GM19238 (cell line): Measurements from ENCODE around the gene VGF.
A peak's percentile ranks its signal among the peaks of the same experiment; 100 is the strongest.
"Not testable (repeated sequence)": the region's sequence is repeated elsewhere in the genome, so short reads cannot be mapped to it uniquely, and the experiment has no call there.

Experiments
- DNase-seq: peaks from one replicate; pipeline ENCODE4 v3.0.0; 2011; ENCODE audit warnings: low spot score; ENCODE audit not compliant: insufficient read length

VGF gene

GRCh38 chr7:101165075-101165957, at the start of gene VGF:
Gene VGF, minus strand, starts transcription at chr7:101165569. Its CDS starts 726 bp downstream, at chr7:101164843.
- peak; percentile 90 for DNase-seq

- no peak for DNase-seq
These were observed 46.6 kb upstream of the VGF start for GRCh38 chr7:101212014-101212413.

- no peak for DNase-seq
These were observed 46.1 kb upstream of the VGF start for GRCh38 chr7:101211501-101211900.

GRCh38 chr7:101210143-101210542, 44.8 kb upstream of the VGF start:
- DNase-seq = no peak

- no peak for DNase-seq
These were observed 43.4 kb upstream of the VGF start for GRCh38 chr7:101208794-101209193.

GRCh38 chr7:101207459-101207858, 42.1 kb upstream of the VGF start:
- no peak for DNase-seq

- DNase-seq = no peak
These were observed 41.3 kb upstream of the VGF start for GRCh38 chr7:101206665-101207042.

GRCh38 chr7:101205901-101206664, 40.7 kb upstream of the VGF start:
- DNase-seq = no peak

- not testable (repeated sequence) for DNase-seq
These were observed 38.7 kb upstream of the VGF start for GRCh38 chr7:101203740-101204738.

GRCh38 chr7:101202603-101202918, 37.2 kb upstream of the VGF start:
- no peak for DNase-seq

- no peak for DNase-seq
These were observed 36.6 kb upstream of the VGF start for GRCh38 chr7:101201695-101202602.

GRCh38 chr7:101200862-101201599, 35.7 kb upstream of the VGF start, which contains the start of gene MOGAT3:
Gene MOGAT3, minus strand, starts transcription at chr7:101201036. Its CDS starts 182 bp downstream, at chr7:101200854.
- DNase-seq = no peak

- DNase-seq = no peak
These were observed 35.1 kb upstream of the VGF start for GRCh38 chr7:101200504-101200861.

GRCh38 chr7:101199522-101199921, 34.2 kb upstream of the VGF start:
- not testable (repeated sequence) for DNase-seq

GRCh38 chr7:101198476-101198875, 33.1 kb upstream of the VGF start:
- no peak for DNase-seq

GRCh38 chr7:101197991-101198390, 32.6 kb upstream of the VGF start:
- DNase-seq = no peak

- no peak for DNase-seq
These were observed 30.5 kb upstream of the VGF start for GRCh38 chr7:101195884-101196283.

- no peak for DNase-seq
These were observed 23.7 kb upstream of the VGF start for GRCh38 chr7:101189109-101189508.

GRCh38 chr7:101186844-101187428, 21.6 kb upstream of the VGF start:
- no peak for DNase-seq
